Gastroesophageal sphincter (tissue), 3 donors: ENCODE data around the gene SLC2A13.

Experiments used
- CTCF ChIP-seq, 4 experiments: fragments of 200-600 bp in 2 of 4; fragments of 450-650 bp in 2 of 4; sonication (generic) in 1 of 4; IDR thresholded peaks; one replicate each; pipeline ENCODE4 v1.5.1; 2017 to 2019; ENCODE audit warnings: antibody characterized with exemption in 4 of 4, mild to moderate bottlenecking in 2 of 4, moderate library complexity in 2 of 4
- EP300 ChIP-seq: sonication (generic); formaldehyde crosslinking; IDR thresholded peaks from one replicate; pipeline ENCODE4 v1.6.1; 2017; ENCODE audit warnings: antibody characterized with exemption, mild to moderate bottlenecking
- POLR2A ChIP-seq, 2 donors: fragments of 450-650 bp; IDR thresholded peaks; one replicate each; pipeline ENCODE4 v1.6.1; 2017; ENCODE audit warnings: antibody characterized with exemption in 2 of 2, mild to moderate bottlenecking in 2 of 2, moderate library complexity in 1 of 2
- POLR2AphosphoS5 ChIP-seq: sonication (generic); formaldehyde crosslinking; IDR thresholded peaks from one replicate; pipeline ENCODE4 v1.6.1; 2017; ENCODE audit warnings: antibody characterized with exemption

GRCh38 chr12:40038619-40039018 is 67.3 kb downstream of the SLC2A13 start:
- TF ChIP-seq CTCF (IDR thresholded peaks at IDR 0.05) (no peak), POLR2AphosphoS5 (no peak), EP300 (no peak), POLR2A (IDR thresholded peaks at IDR 0.05) (no peak)
